Right hindlimb (tissue), 1 donor: ENCODE results near the gene FOXD3.

Experiments
- DNase-seq: peaks from one replicate; pipeline ENCODE4 v3.0.0-alpha.2; 2018

Gene FOXD3

DNA sequence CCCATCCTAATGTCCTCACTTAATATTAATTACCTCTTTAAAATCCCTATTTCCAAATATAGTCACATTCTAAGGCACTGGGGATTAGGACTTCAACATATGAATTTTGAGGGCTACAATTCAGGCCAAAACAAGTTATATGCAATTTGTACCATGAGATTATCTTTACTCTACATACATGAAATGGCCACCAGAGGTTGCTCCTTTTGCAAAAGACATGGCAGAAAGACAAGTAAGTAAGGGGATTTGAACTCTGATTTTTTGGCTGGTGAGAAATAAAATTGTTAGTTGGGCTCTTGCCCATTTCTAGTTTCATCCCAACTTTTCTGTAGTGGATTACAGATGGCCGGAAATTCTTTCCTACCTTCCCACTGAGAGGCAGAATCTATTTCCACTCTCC, 40.2 kb downstream of the FOXD3 start:
- DNase-seq = no peak

- DNase-seq = no peak
Observed at GRCh38 chr1:63363014-63363413, 40.6 kb downstream of the FOXD3 start.

- no peak for DNase-seq
Observed at GRCh38 chr1:63366908-63367214, 44.5 kb downstream of the FOXD3 start.

GRCh38 chr1:63367215-63368103, 45.1 kb downstream of the FOXD3 start, which contains the start of gene ALG6:
Gene ALG6, plus strand, starts transcription at chr1:63367627. Its CDS starts 3,351 bp downstream, at chr1:63370978.
- peak; percentile 97 for DNase-seq

DNA sequence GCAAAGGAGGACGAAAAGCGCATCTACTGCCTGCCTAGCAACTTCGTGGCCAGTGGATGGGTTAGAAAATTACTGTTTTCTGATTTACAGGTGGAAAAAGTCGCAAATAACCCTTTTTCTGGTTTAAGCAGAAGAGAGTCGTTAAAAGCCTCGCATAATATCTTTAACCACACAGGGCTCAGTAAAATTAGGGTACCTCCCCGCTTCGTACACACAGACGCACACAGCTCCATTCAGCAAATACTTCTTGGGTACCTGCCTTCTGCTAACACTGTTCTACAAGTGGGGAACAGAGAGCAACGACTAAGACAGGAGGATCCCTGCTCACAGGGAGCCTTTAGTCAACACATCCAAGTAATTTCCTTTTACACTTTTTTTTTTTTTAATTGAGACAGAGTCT, 45.8 kb downstream of the FOXD3 start:
- DNase-seq = no peak
